Neural progenitor cell (in vitro differentiated cells): ENCODE results near the gene ZCCHC4.

Experiments
- CTCF ChIP-seq: fragments of 200-600 bp; sonication (generic); IDR thresholded peaks from 2 replicates; pipeline ENCODE4 v1.5.1; 2017; ENCODE audit warnings: antibody characterized with exemption, mild to moderate bottlenecking
- EZH2 ChIP-seq: fragments of 200-600 bp; sonication (generic); IDR thresholded peaks from 2 replicates; pipeline ENCODE4 v1.6.1; 2017; ENCODE audit warnings: antibody characterized with exemption, mild to moderate bottlenecking, moderate library complexity
- EZH2phosphoT487 ChIP-seq: fragments of 200-600 bp; sonication (generic); IDR thresholded peaks from 2 replicates; pipeline ENCODE4 v1.6.1; 2017; ENCODE audit warnings: antibody characterized with exemption

GRCh38 chr4:25370242-25370641 lies 57.7 kb downstream of the ZCCHC4 start:
- TF ChIP-seq CTCF (no peak), EZH2phosphoT487 (no peak), EZH2 (no peak)
